HEK293 (cell line): ENCODE results near the gene GGN.

Experiments used
- CTCF ChIA-PET: fragments of 350-600 bp; formaldehyde crosslinking; extraction: SDS; loops from one replicate; lab custom pipeline; 2021; ENCODE audit warnings: antibody characterized with exemption; lab: Yijun Ruan, JAX
- POLR2A ChIA-PET: fragments of 300-600 bp; formaldehyde crosslinking; extraction: SDS; loops from one replicate; lab custom pipeline; 2020; ENCODE audit warnings: antibody characterized with exemption, inconsistent platforms; lab: Yijun Ruan, JAX
- H3K27ac ChIP-seq: fragments of 200-500 bp; sonication (Bioruptor generic); 2 replicates; pipeline ENCODE4 v1.5.1; 2014; ENCODE audit warnings: low read depth, low read length, control low read depth, inconsistent platforms; ENCODE audit errors: extremely low read depth
- H3K36me3 ChIP-seq, 2 experiments: fragments of 200-500 bp in 1 of 2; sonication (Bioruptor generic) in 1 of 2; 1 replicate in 1 of 2; 2 replicates in 1 of 2; pipeline ENCODE4 v1.5.1; 2014 to 2017; ENCODE audit warnings: inconsistent platforms in 2 of 2, low read length in 2 of 2; ENCODE audit not compliant: control insufficient read depth in 2 of 2, insufficient read depth in 1 of 2
- H3K4me1 ChIP-seq: fragments of 200-500 bp; sonication (Bioruptor generic); 2 replicates; pipeline ENCODE4 v1.5.1; 2014; ENCODE audit warnings: mild to moderate bottlenecking, low read length, inconsistent platforms; ENCODE audit not compliant: control insufficient read depth, insufficient read depth
- H3K4me3 ChIP-seq: 2 replicates; pipeline ENCODE4 v1.5.1; 2011; ENCODE audit warnings: low read depth, mild to moderate bottlenecking, control low read depth, low read length, moderate library complexity
- H3K9me3 ChIP-seq: fragments of 200-500 bp; sonication (Bioruptor generic); 2 replicates; pipeline ENCODE4 v1.5.1; 2014; ENCODE audit warnings: low read depth, low read length, inconsistent platforms; ENCODE audit not compliant: control insufficient read depth, insufficient read depth
- CTCF ChIP-seq: fragments of 450-650 bp; formaldehyde crosslinking; IDR thresholded peaks from 2 replicates; pipeline ENCODE4 v1.5.1; 2016; ENCODE audit warnings: missing biosample characterization, missing genetic modification characterization
- FEZF1 ChIP-seq: fragments of 450-650 bp; formaldehyde crosslinking; IDR thresholded peaks from 2 replicates; pipeline ENCODE4 v1.5.1; 2016; ENCODE audit warnings: missing biosample characterization, missing genetic modification characterization
- KLF1 ChIP-seq: fragments of 450-650 bp; formaldehyde crosslinking; IDR thresholded peaks from 2 replicates; pipeline ENCODE4 v1.5.1; 2016; ENCODE audit warnings: missing biosample characterization, missing genetic modification characterization
- KLF17 ChIP-seq: fragments of 450-650 bp; formaldehyde crosslinking; IDR thresholded peaks from 2 replicates; pipeline ENCODE4 v1.5.1; 2016; ENCODE audit warnings: missing biosample characterization, missing genetic modification characterization
- KLF9 ChIP-seq: fragments of 450-650 bp; formaldehyde crosslinking; IDR thresholded peaks from 2 replicates; pipeline ENCODE4 v1.5.1; 2016; ENCODE audit warnings: missing biosample characterization, missing genetic modification characterization, low read depth
- SCRT1 ChIP-seq: fragments of 450-650 bp; formaldehyde crosslinking; IDR thresholded peaks from 2 replicates; pipeline ENCODE4 v1.5.1; 2016; ENCODE audit warnings: missing biosample characterization, missing genetic modification characterization, borderline replicate concordance
- SP3 ChIP-seq: fragments of 450-650 bp; formaldehyde crosslinking; IDR thresholded peaks from 2 replicates; pipeline ENCODE4 v1.5.1; 2016; ENCODE audit warnings: missing biosample characterization, missing genetic modification characterization
- ZBTB44 ChIP-seq: fragments of 450-650 bp; IDR thresholded peaks from 2 replicates; pipeline ENCODE4 v1.5.1; 2018; ENCODE audit warnings: missing biosample characterization, mild to moderate bottlenecking, missing genetic modification characterization
- ZBTB48 ChIP-seq: fragments of 450-650 bp; formaldehyde crosslinking; IDR thresholded peaks from 2 replicates; pipeline ENCODE4 v1.5.1; 2016; ENCODE audit warnings: missing biosample characterization, missing genetic modification characterization
- ZNF10 ChIP-seq: fragments of 450-650 bp; formaldehyde crosslinking; IDR thresholded peaks from 2 replicates; pipeline ENCODE4 v1.5.1; 2017; ENCODE audit warnings: missing biosample characterization, missing genetic modification characterization
- ZNF121 ChIP-seq: fragments of 450-650 bp; formaldehyde crosslinking; IDR thresholded peaks from 2 replicates; pipeline ENCODE4 v1.5.1; 2016; ENCODE audit warnings: missing biosample characterization, missing genetic modification characterization
- ZNF184 ChIP-seq: fragments of 450-650 bp; IDR thresholded peaks from 2 replicates; pipeline ENCODE4 v1.5.1; 2018; ENCODE audit warnings: missing biosample characterization, mild to moderate bottlenecking, missing genetic modification characterization
- ZNF211 ChIP-seq: fragments of 450-650 bp; formaldehyde crosslinking; IDR thresholded peaks from 2 replicates; pipeline ENCODE4 v1.5.1; 2016; ENCODE audit warnings: low read depth, missing biosample characterization, missing genetic modification characterization
- ZNF221 ChIP-seq: fragments of 450-650 bp; formaldehyde crosslinking; IDR thresholded peaks from 2 replicates; pipeline ENCODE4 v1.5.1; 2017; ENCODE audit warnings: missing biosample characterization, missing genetic modification characterization, borderline replicate concordance
- ZNF398 ChIP-seq: fragments of 450-650 bp; formaldehyde crosslinking; IDR thresholded peaks from 2 replicates; pipeline ENCODE4 v1.5.1; 2017; ENCODE audit warnings: missing biosample characterization, missing genetic modification characterization
- ZNF404 ChIP-seq: fragments of 450-650 bp; formaldehyde crosslinking; IDR thresholded peaks from 2 replicates; pipeline ENCODE4 v1.5.1; 2017; ENCODE audit warnings: missing biosample characterization, missing genetic modification characterization
- ZNF513 ChIP-seq: fragments of 450-650 bp; IDR thresholded peaks from 2 replicates; pipeline ENCODE4 v1.5.1; 2018; ENCODE audit warnings: missing biosample characterization, missing genetic modification characterization
- ZNF549 ChIP-seq: fragments of 450-650 bp; IDR thresholded peaks from 2 replicates; pipeline ENCODE4 v1.5.1; 2018; ENCODE audit warnings: missing biosample characterization, missing genetic modification characterization, mild to moderate bottlenecking, inconsistent platforms, moderate library complexity
- ZNF561 ChIP-seq: fragments of 450-650 bp; IDR thresholded peaks from 2 replicates; pipeline ENCODE4 v1.5.1; 2018; ENCODE audit warnings: missing biosample characterization, missing genetic modification characterization, borderline replicate concordance
- ZNF639 ChIP-seq: fragments of 450-650 bp; formaldehyde crosslinking; IDR thresholded peaks from 2 replicates; pipeline ENCODE4 v1.5.1; 2016; ENCODE audit warnings: missing biosample characterization, missing genetic modification characterization
- ZNF692 ChIP-seq: fragments of 450-650 bp; formaldehyde crosslinking; IDR thresholded peaks from 2 replicates; pipeline ENCODE4 v1.5.1; 2016; ENCODE audit warnings: missing biosample characterization, missing genetic modification characterization
- ZNF777 ChIP-seq: fragments of 450-650 bp; formaldehyde crosslinking; IDR thresholded peaks from 2 replicates; pipeline ENCODE4 v1.5.1; 2017; ENCODE audit warnings: missing biosample characterization, missing genetic modification characterization, borderline replicate concordance
- ZSCAN18 ChIP-seq: fragments of 450-650 bp; formaldehyde crosslinking; IDR thresholded peaks from 2 replicates; pipeline ENCODE4 v1.5.1; 2016; ENCODE audit warnings: missing biosample characterization, missing genetic modification characterization

The GGN gene

GRCh38 chr19:38388349-38389100, 691 bp upstream of the GGN start, which contains the start of gene SPRED3:
TSS of gene SPRED3 (plus strand) at chr19:38388697. CDS start at chr19:38390303, 1,606 bp downstream.
- ChIA-PET POLR2A (interaction anchor here (0.5 to 4.7 kb wide), 40 partner anchors 7 to 1707 kb away, joined by 3 to 223 read pairs (median 5); partner anchors contain the start of genes ACTN4, C19orf33, CATSPERG and EIF3K), CTCF (interaction anchor here (0.7 to 9.2 kb wide), 11 partner anchors 14 to 542 kb away, joined by 3 to 76 read pairs (median 5); partner anchors contain the start of genes FAM98C, MRPS12, PSMD8 and SARS2)
- Histone ChIP-seq H3K9me3 (no peaks in the 10 kb centered on the region), H3K36me3 (peaks cover 13 to 32% of the 10 kb centered on the region in 2 experiments), H3K27ac (peak within 1 kb of the TSS; percentile 63), H3K4me1 (peaks cover 19% of the 10 kb centered on the region), H3K4me3 (peak within 1 kb of the TSS; percentile 56)
- no peak for TF ChIP-seq ZNF211 (tag by site-specific recombination)
- peak; percentile 90 for TF ChIP-seq ZNF692
- TF ChIP-seq ZNF777 (tag by site-specific recombination), result peak; percentile 49; the same call in 1 of the 2 replicates
- peak; percentile 92 for TF ChIP-seq ZNF398
- no peak for TF ChIP-seq CTCF (tag by site-specific recombination)
- TF ChIP-seq KLF9 (tag by site-specific recombination), result peak; percentile 72
- TF ChIP-seq ZSCAN18 (tag by site-specific recombination), result peak; percentile 83; the same call in 1 of the 2 replicates
- peak; percentile 52; the same call in 1 of the 2 replicates for TF ChIP-seq ZNF121 (tag by site-specific recombination)
- 0 out of 2 replicates have a peak, but pooled peaks have one; percentile 40 for TF ChIP-seq KLF17 (tag by site-specific recombination)
- peak; percentile 80 for TF ChIP-seq ZBTB48 (tag by site-specific recombination)
- no peak for TF ChIP-seq ZNF404
- TF ChIP-seq SP3 (tag by site-specific recombination), result peak; percentile 3
- TF ChIP-seq ZBTB44 (tag by site-specific recombination), result peak; percentile 28; the same call in 1 of the 2 replicates
- TF ChIP-seq ZNF10, result no peak
- peak; percentile 52; the same call in 1 of the 2 replicates for TF ChIP-seq ZNF513 (tag by site-specific recombination)
- 0 out of 2 replicates have a peak, but pooled peaks have one; percentile 53 for TF ChIP-seq ZNF639 (tag by site-specific recombination)
- TF ChIP-seq FEZF1, result no peak
- TF ChIP-seq ZNF184 (tag by site-specific recombination), result no peak
- peak; percentile 83 for TF ChIP-seq KLF1 (tag by site-specific recombination)
- TF ChIP-seq ZNF221 (tag by site-specific recombination), result peak; percentile 90; the same call in 1 of the 2 replicates
- TF ChIP-seq ZNF561 (tag by site-specific recombination), result peak; percentile 85
- TF ChIP-seq SCRT1 (tag by site-specific recombination), result peak; percentile 67; the same call in 1 of the 2 replicates
- no peak for TF ChIP-seq ZNF549 (tag by site-specific recombination)
